ENCODE measurements around the gene AXL. TPM values are rescaled to one million over a fixed set of nuclear protein-coding genes. Genes with fewer than 3 reads are reported as not detected.

Gene AXL
- total and polyA plus RNA-seq, 2 of the 13 experiments (the other 11 are each of a cell fraction or from before 2014, with no cell fraction given), result 0.71 to 5.9 TPM

DNA sequence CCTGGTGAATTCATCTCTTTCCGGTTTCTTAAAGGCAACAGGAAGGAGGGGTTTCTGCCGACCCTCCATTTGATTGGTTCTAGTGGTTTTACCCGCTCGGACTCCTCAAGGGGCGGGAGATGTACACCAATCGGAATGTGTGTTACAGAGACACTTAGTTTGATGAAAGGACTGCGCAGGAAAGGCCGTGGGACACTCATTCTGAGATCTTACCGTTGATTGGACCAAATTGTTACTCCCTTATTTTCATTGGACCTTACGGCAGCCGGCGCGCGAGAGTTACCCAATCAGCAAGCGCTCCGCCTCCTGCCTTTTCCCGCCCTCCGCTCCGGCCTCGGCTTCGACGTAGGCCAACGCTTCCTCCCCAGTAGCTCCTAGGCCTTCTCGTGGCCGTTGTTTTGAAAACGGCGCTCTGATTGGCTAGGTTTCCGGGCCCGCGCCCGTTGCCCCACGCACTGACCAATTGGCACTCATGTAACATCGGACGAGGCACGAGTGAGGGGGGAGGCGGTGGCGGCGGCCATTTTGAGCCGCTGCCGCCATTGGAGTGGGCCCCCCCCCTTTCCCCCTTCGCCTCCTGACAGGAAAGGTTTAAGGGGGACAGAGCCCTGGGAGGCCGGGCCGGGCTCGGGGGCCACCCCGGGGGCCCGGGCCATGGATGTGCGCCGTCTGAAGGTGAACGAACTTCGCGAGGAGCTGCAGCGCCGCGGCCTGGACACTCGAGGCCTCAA, 45.0 kb downstream of the AXL start, which contains the start of gene HNRNPUL1 (continued):
- TF ChIP-seq, protein P1, sequence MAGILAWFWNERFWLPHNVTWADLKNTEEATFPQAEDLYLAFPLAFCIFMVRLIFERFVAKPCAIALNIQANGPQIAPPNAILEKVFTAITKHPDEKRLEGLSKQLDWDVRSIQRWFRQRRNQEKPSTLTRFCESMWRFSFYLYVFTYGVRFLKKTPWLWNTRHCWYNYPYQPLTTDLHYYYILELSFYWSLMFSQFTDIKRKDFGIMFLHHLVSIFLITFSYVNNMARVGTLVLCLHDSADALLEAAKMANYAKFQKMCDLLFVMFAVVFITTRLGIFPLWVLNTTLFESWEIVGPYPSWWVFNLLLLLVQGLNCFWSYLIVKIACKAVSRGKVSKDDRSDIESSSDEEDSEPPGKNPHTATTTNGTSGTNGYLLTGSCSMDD (CRISPR knock-in tag; IDR thresholded peaks at IDR 0.05), result no peak
- no peak for TF ChIP-seq MIER2 (CRISPR knock-in tag; IDR thresholded peaks at IDR 0.05)
- TF ChIP-seq ZNF549 (CRISPR knock-in tag; IDR thresholded peaks at IDR 0.05), result no peak
- TF ChIP-seq ASH2L (IDR thresholded peaks at IDR 0.05; ENCODE audit: insufficient read length, low read depth, low read length), result peak; percentile 60
- TF ChIP-seq, protein P2, sequence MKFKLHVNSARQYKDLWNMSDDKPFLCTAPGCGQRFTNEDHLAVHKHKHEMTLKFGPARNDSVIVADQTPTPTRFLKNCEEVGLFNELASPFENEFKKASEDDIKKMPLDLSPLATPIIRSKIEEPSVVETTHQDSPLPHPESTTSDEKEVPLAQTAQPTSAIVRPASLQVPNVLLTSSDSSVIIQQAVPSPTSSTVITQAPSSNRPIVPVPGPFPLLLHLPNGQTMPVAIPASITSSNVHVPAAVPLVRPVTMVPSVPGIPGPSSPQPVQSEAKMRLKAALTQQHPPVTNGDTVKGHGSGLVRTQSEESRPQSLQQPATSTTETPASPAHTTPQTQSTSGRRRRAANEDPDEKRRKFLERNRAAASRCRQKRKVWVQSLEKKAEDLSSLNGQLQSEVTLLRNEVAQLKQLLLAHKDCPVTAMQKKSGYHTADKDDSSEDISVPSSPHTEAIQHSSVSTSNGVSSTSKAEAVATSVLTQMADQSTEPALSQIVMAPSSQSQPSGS (CRISPR knock-in tag; IDR thresholded peaks at IDR 0.05), result 0 out of 2 replicates have a peak, but pooled peaks have one; percentile 49
- TF ChIP-seq ZNF138 (CRISPR knock-in tag; IDR thresholded peaks at IDR 0.05; ENCODE audit: low read depth), result no peak
- 0 out of 2 replicates have a peak, but pooled peaks have one; percentile 52 for TF ChIP-seq SRF (IDR thresholded peaks at IDR 0.05; ENCODE audit: low read depth, low read length)
- TF ChIP-seq ZNF33A (CRISPR knock-in tag; IDR thresholded peaks at IDR 0.05; ENCODE audit: borderline replicate concordance), result no peak
- 0 out of 2 replicates have a peak, but pooled peaks have one; percentile 75 for TF ChIP-seq ZNF749 (CRISPR knock-in tag; IDR thresholded peaks at IDR 0.05; ENCODE audit: borderline replicate concordance)
- TF ChIP-seq ZBTB3 (CRISPR knock-in tag; IDR thresholded peaks at IDR 0.05; ENCODE audit: borderline replicate concordance, low read depth), result no peak
- TF ChIP-seq NFIB (CRISPR knock-in tag; IDR thresholded peaks at IDR 0.05; ENCODE audit: borderline replicate concordance), result no peak
- TF ChIP-seq SIN3A (IDR thresholded peaks at IDR 0.05; ENCODE audit: borderline replicate concordance, low read depth, low read length), result no peak
- TF ChIP-seq SRSF4 (IDR thresholded peaks at IDR 0.05; ENCODE audit: low read depth, low read length, poor library complexity, severe bottlenecking), result no peak
- TF ChIP-seq DMAP1 (CRISPR knock-in tag; IDR thresholded peaks at IDR 0.05), result peak; percentile 99
- no peak for TF ChIP-seq SCMH1 (CRISPR knock-in tag; IDR thresholded peaks at IDR 0.05; ENCODE audit: borderline replicate concordance)
- TF ChIP-seq, protein P3, sequence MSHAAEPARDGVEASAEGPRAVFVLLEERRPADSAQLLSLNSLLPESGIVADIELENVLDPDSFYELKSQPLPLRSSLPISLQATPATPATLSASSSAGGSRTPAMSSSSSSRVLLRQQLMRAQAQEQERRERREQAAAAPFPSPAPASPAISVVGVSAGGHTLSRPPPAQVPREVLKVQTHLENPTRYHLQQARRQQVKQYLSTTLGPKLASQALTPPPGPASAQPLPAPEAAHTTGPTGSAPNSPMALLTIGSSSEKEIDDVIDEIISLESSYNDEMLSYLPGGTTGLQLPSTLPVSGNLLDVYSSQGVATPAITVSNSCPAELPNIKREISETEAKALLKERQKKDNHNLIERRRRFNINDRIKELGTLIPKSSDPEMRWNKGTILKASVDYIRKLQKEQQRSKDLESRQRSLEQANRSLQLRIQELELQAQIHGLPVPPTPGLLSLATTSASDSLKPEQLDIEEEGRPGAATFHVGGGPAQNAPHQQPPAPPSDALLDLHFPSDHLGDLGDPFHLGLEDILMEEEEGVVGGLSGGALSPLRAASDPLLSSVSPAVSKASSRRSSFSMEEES (CRISPR knock-in tag; IDR thresholded peaks at IDR 0.05), result peak; percentile 64
- no peak for TF ChIP-seq JUNB (CRISPR knock-in tag; IDR thresholded peaks at IDR 0.05; ENCODE audit: borderline replicate concordance)
- TF ChIP-seq, protein P4, sequence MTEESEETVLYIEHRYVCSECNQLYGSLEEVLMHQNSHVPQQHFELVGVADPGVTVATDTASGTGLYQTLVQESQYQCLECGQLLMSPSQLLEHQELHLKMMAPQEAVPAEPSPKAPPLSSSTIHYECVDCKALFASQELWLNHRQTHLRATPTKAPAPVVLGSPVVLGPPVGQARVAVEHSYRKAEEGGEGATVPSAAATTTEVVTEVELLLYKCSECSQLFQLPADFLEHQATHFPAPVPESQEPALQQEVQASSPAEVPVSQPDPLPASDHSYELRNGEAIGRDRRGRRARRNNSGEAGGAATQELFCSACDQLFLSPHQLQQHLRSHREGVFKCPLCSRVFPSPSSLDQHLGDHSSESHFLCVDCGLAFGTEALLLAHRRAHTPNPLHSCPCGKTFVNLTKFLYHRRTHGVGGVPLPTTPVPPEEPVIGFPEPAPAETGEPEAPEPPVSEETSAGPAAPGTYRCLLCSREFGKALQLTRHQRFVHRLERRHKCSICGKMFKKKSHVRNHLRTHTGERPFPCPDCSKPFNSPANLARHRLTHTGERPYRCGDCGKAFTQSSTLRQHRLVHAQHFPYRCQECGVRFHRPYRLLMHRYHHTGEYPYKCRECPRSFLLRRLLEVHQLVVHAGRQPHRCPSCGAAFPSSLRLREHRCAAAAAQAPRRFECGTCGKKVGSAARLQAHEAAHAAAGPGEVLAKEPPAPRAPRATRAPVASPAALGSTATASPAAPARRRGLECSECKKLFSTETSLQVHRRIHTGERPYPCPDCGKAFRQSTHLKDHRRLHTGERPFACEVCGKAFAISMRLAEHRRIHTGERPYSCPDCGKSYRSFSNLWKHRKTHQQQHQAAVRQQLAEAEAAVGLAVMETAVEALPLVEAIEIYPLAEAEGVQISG (CRISPR knock-in tag; IDR thresholded peaks at IDR 0.05), result peak; percentile 7; the same call in 1 of the 2 replicates
- TF ChIP-seq ZNF337 (CRISPR knock-in tag; IDR thresholded peaks at IDR 0.05; ENCODE audit: borderline replicate concordance, low read depth), result peak; percentile 64; the same call in 1 of the 2 replicates
- no peak for TF ChIP-seq ZNF460 (CRISPR knock-in tag; IDR thresholded peaks at IDR 0.05; ENCODE audit: borderline replicate concordance)
- peak; percentile 98 for TF ChIP-seq RBFOX2 (IDR thresholded peaks at IDR 0.05; ENCODE audit: low read depth, low read length)

All from HepG2 (cell line).